Omental fat pad (tissue), 4 donors: ENCODE measurements around the gene LBH. TPM values are rescaled to one million over a fixed set of nuclear protein-coding genes. Genes with fewer than 3 reads are reported as not detected.

ENCODE experiments used
- ATAC-seq: fragments of 150-250 bp; one replicate; pipeline ENCODE4 v1.9.1; 2016; ENCODE audit warnings: mild to moderate bottlenecking, moderate library complexity; ENCODE audit not compliant: low FRiP score
- DNase-seq: peaks from one replicate; pipeline ENCODE4 v3.0.0-alpha.2; 2019; ENCODE audit warnings: low spot score
- CTCF ChIP-seq, 3 donors: fragments of 450-650 bp; IDR thresholded peaks; one replicate each; pipeline ENCODE4 v1.5.1; 2016 to 2017; ENCODE audit warnings: antibody characterized with exemption in 3 of 3, mild to moderate bottlenecking in 3 of 3, moderate library complexity in 2 of 3
- total RNA-seq, 4 donors: library from RNA; depleted of rRNA; stranded (reverse); fragments of >200 nt; gene quantifications; one replicate each; pipeline ENCODE4 v1.1.0, GENCODE V29; 2016

Gene LBH
- total RNA-seq, 4 donors from 2014 or later: 14.4 to 20.6 (median 19.4) TPM

- no peak for ATAC-seq
- no peak for TF ChIP-seq CTCF (IDR thresholded peaks at IDR 0.05)
- no peak for DNase-seq
Observed at GRCh38 chr2:30257266-30258214, 26.2 kb downstream of the LBH start.

GRCh38 chr2:30259071-30259470 is 27.7 kb downstream of the LBH start:
- TF ChIP-seq CTCF (IDR thresholded peaks at IDR 0.05): no peak
- ATAC-seq (no peak), DNase-seq (no peak)

GRCh38 chr2:30259827-30260679 is 28.7 kb downstream of the LBH start:
- no peak for TF ChIP-seq CTCF (IDR thresholded peaks at IDR 0.05)
- DNase-seq (no peak), ATAC-seq (no peak)

- no peak for DNase-seq
- no peak for TF ChIP-seq CTCF (IDR thresholded peaks at IDR 0.05)
- ATAC-seq: no peak
Observed at GRCh38 chr2:30260941-30261340, 29.6 kb downstream of the LBH start.

- DNase-seq: no peak
- no peak for TF ChIP-seq CTCF (IDR thresholded peaks at IDR 0.05)
- ATAC-seq: no peak
Observed at GRCh38 chr2:30261695-30262211, 30.4 kb downstream of the LBH start.

- no peak for ATAC-seq
- no peak for TF ChIP-seq CTCF (IDR thresholded peaks at IDR 0.05)
- no peak for DNase-seq
Observed at GRCh38 chr2:30262716-30263309, 31.5 kb downstream of the LBH start.
